SK-N-SH treated with all-trans-retinoic acid at 6 μM for 48 hours (cell line): ENCODE data around the gene PRDM15.

Experiments used
- ATAC-seq: fragments of 200-7000 bp; cut with Tn5 transposase; 3 replicates; pipeline ENCODE4 v1.9.1; 2020; ENCODE audit warnings: mild to moderate bottlenecking, moderate library complexity
- ARNTL ChIP-seq: fragments of 450-650 bp; formaldehyde crosslinking; IDR thresholded peaks from 2 replicates; pipeline ENCODE4 v1.5.0; 2020; ENCODE audit warnings: low read depth, mild to moderate bottlenecking, moderate library complexity, borderline replicate concordance
- BACH2 ChIP-seq: fragments of 250-450 bp; sonication (Bioruptor Pico); IDR thresholded peaks from 2 replicates; pipeline ENCODE4 v1.9.0; 2021; ENCODE audit warnings: mild to moderate bottlenecking, borderline replicate concordance
- ESRRG ChIP-seq: fragments of 250-450 bp; sonication (Bioruptor Pico); IDR thresholded peaks from 2 replicates; pipeline ENCODE4 v1.6.1; 2021; ENCODE audit warnings: mild to moderate bottlenecking
- GLIS3 ChIP-seq: fragments of 250-450 bp; sonication (Bioruptor Pico); IDR thresholded peaks from 2 replicates; pipeline ENCODE4 v1.5.0; 2020; ENCODE audit warnings: mild to moderate bottlenecking, moderate library complexity
- OSR1 ChIP-seq: fragments of 250-450 bp; sonication (Bioruptor Pico); IDR thresholded peaks from 2 replicates; pipeline ENCODE4 v1.8.0; 2022; ENCODE audit warnings: moderate library complexity, mild to moderate bottlenecking, inconsistent platforms
- POU6F1 ChIP-seq: fragments of 250-450 bp; sonication (Bioruptor Pico); IDR thresholded peaks from 2 replicates; pipeline ENCODE4 v1.8.0; 2021; ENCODE audit warnings: low read depth, mild to moderate bottlenecking, moderate library complexity, borderline replicate concordance
- RARB ChIP-seq: fragments of 250-450 bp; sonication (Bioruptor Pico); IDR thresholded peaks from 2 replicates; pipeline ENCODE4 v1.8.0; 2021; ENCODE audit warnings: mild to moderate bottlenecking, moderate library complexity
- TOX ChIP-seq: fragments of 250-450 bp; sonication (Bioruptor Pico); IDR thresholded peaks from 2 replicates; pipeline ENCODE4 v1.8.0; 2021; ENCODE audit warnings: mild to moderate bottlenecking, moderate library complexity, borderline replicate concordance
- ZNF565 ChIP-seq: fragments of 450-650 bp; formaldehyde crosslinking; conservative IDR thresholded peaks from 2 replicates; pipeline ENCODE4 v1.5.0; 2020; ENCODE audit warnings: low read depth, mild to moderate bottlenecking, moderate library complexity
- ZNF70 ChIP-seq: fragments of 450-650 bp; formaldehyde crosslinking; IDR thresholded peaks from 2 replicates; pipeline ENCODE4 v1.5.0; 2020; ENCODE audit warnings: mild to moderate bottlenecking, moderate library complexity
- TF ChIP-seq, protein P1 (sequence below): fragments of 250-450 bp; sonication (Bioruptor Pico); IDR thresholded peaks from 2 replicates; pipeline ENCODE4 v1.5.0; 2020; ENCODE audit warnings: mild to moderate bottlenecking, moderate library complexity
- TF ChIP-seq, protein P2 (sequence below): fragments of 250-450 bp; sonication (Bioruptor Pico); IDR thresholded peaks from 2 replicates; pipeline ENCODE4 v1.5.1; 2020; ENCODE audit warnings: low read depth, mild to moderate bottlenecking, moderate library complexity
- TF ChIP-seq, protein P3 (sequence below): fragments of 250-450 bp; sonication (Bioruptor Pico); IDR thresholded peaks from 2 replicates; pipeline ENCODE4 v1.8.0; 2020; ENCODE audit warnings: mild to moderate bottlenecking, moderate library complexity, borderline replicate concordance
- TF ChIP-seq, protein P4 (sequence below): fragments of 250-450 bp; sonication (Bioruptor Pico); IDR thresholded peaks from 2 replicates; pipeline ENCODE4 v1.5.1; 2021; ENCODE audit warnings: mild to moderate bottlenecking, moderate library complexity

PRDM15 gene

DNA sequence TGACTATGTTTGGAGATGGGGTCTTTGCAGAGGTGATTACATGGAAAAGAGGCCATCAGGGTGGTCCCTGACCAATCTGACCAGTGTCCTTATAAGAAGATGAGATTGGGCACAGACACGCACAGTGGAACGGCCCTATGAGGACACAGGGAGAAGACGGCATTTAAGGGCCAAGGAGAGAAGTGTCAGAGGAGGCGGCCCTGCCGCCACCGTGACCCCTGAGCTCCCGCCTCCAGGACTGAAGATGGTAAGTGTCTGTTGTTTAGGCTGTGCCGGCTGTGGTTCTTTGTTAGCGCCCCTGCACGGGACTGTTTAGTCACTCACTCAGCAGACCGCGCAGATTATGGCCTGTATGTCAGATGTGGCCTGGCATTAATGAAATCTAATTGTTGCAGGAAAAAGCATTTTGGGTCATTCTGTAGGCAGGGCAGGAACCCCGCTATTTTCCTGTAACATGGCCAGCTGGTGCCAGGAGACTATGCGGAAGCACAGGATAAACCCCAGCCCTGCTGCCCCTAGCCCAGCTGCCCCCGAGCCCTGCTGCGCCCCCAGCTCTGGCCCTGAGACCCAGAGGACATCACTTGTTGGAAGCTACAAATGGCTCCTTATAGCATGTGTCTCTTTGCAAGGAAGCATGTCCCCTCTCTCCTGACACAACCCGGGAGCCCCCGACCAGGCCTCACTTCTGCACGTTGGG is 58.6 kb downstream of the PRDM15 start (continued):
- TF ChIP-seq, protein P1, sequence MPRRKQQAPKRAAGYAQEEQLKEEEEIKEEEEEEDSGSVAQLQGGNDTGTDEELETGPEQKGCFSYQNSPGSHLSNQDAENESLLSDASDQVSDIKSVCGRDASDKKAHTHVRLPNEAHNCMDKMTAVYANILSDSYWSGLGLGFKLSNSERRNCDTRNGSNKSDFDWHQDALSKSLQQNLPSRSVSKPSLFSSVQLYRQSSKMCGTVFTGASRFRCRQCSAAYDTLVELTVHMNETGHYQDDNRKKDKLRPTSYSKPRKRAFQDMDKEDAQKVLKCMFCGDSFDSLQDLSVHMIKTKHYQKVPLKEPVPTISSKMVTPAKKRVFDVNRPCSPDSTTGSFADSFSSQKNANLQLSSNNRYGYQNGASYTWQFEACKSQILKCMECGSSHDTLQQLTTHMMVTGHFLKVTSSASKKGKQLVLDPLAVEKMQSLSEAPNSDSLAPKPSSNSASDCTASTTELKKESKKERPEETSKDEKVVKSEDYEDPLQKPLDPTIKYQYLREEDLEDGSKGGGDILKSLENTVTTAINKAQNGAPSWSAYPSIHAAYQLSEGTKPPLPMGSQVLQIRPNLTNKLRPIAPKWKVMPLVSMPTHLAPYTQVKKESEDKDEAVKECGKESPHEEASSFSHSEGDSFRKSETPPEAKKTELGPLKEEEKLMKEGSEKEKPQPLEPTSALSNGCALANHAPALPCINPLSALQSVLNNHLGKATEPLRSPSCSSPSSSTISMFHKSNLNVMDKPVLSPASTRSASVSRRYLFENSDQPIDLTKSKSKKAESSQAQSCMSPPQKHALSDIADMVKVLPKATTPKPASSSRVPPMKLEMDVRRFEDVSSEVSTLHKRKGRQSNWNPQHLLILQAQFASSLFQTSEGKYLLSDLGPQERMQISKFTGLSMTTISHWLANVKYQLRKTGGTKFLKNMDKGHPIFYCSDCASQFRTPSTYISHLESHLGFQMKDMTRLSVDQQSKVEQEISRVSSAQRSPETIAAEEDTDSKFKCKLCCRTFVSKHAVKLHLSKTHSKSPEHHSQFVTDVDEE (CRISPR knock-in tag), result no peak
- no peak for TF ChIP-seq ZNF70
- no peak for TF ChIP-seq ZNF565 (CRISPR knock-in tag)
- no peak for TF ChIP-seq POU6F1 (CRISPR knock-in tag)
- no peak for TF ChIP-seq ESRRG (CRISPR knock-in tag)
- no peak for TF ChIP-seq RARB (CRISPR knock-in tag)
- TF ChIP-seq BACH2 (CRISPR knock-in tag), result no peak

DNA sequence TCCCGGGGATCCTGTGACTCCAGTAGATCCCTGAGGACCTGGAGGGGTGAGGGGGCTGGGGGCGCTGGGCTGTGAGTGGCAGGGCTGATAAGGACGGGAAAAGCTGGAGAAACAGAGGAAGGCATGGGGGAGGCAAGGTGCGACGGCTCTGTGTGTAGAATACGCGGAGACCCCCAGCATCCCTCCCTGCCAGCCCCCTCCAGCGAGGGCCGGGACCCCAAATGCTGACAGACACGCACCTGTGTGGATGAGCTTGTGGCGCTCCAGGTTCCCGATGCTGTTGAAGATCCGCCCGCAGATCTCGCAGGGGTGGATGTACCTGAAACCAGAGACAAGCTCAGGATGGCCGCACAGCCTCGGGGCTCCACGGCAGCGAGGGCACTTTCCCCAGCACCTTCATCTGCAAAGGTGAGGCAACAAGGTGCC is 59.3 kb downstream of the PRDM15 start:
- TF ChIP-seq, protein P1 (CRISPR knock-in tag), result no peak
- TF ChIP-seq, protein P2, sequence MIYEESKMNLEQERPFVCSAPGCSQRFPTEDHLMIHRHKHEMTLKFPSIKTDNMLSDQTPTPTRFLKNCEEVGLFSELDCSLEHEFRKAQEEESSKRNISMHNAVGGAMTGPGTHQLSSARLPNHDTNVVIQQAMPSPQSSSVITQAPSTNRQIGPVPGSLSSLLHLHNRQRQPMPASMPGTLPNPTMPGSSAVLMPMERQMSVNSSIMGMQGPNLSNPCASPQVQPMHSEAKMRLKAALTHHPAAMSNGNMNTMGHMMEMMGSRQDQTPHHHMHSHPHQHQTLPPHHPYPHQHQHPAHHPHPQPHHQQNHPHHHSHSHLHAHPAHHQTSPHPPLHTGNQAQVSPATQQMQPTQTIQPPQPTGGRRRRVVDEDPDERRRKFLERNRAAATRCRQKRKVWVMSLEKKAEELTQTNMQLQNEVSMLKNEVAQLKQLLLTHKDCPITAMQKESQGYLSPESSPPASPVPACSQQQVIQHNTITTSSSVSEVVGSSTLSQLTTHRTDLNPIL (CRISPR knock-in tag), result no peak
- TF ChIP-seq OSR1 (CRISPR knock-in tag), result no peak
- TF ChIP-seq GLIS3 (CRISPR knock-in tag), result no peak
- TF ChIP-seq, protein P3, sequence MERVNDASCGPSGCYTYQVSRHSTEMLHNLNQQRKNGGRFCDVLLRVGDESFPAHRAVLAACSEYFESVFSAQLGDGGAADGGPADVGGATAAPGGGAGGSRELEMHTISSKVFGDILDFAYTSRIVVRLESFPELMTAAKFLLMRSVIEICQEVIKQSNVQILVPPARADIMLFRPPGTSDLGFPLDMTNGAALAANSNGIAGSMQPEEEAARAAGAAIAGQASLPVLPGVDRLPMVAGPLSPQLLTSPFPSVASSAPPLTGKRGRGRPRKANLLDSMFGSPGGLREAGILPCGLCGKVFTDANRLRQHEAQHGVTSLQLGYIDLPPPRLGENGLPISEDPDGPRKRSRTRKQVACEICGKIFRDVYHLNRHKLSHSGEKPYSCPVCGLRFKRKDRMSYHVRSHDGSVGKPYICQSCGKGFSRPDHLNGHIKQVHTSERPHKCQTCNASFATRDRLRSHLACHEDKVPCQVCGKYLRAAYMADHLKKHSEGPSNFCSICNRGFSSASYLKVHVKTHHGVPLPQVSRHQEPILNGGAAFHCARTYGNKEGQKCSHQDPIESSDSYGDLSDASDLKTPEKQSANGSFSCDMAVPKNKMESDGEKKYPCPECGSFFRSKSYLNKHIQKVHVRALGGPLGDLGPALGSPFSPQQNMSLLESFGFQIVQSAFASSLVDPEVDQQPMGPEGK, result no peak
- no peak for TF ChIP-seq ZNF70
- TF ChIP-seq BACH2 (CRISPR knock-in tag), result no peak
- TF ChIP-seq ESRRG (CRISPR knock-in tag), result no peak
- TF ChIP-seq ARNTL, result no peak
- TF ChIP-seq, all 23 proteins: peak for 0
- ATAC-seq, result no peak

GRCh38 chr21:41819236-41819855 is 59.8 kb downstream of the PRDM15 start:
- TF ChIP-seq ARNTL (no peak), TOX (CRISPR knock-in tag) (no peak)
- TF ChIP-seq, protein P4, sequence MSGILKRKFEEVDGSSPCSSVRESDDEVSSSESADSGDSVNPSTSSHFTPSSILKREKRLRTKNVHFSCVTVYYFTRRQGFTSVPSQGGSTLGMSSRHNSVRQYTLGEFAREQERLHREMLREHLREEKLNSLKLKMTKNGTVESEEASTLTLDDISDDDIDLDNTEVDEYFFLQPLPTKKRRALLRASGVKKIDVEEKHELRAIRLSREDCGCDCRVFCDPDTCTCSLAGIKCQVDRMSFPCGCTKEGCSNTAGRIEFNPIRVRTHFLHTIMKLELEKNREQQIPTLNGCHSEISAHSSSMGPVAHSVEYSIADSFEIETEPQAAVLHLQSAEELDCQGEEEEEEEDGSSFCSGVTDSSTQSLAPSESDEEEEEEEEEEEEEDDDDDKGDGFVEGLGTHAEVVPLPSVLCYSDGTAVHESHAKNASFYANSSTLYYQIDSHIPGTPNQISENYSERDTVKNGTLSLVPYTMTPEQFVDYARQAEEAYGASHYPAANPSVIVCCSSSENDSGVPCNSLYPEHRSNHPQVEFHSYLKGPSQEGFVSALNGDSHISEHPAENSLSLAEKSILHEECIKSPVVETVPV, result no peak
- no peak for ATAC-seq
